Measurements from ENCODE around the gene CRTC3. TPM values are rescaled to one million over a fixed set of nuclear protein-coding genes. Genes with fewer than 3 reads are reported as not detected.
"Not testable (repeated sequence)": the region's sequence is repeated elsewhere in the genome, so short reads cannot be mapped to it uniquely, and the experiment has no call there.

The CRTC3 gene
- total and polyA plus RNA-seq, 4 donors = 12.9 to 82.2 (median 44.0) TPM

- Histone ChIP-seq H3K4me3 (ENCODE audit: low read length in 2 of 2) (no peak overlapping the region), H3K36me3 (ENCODE audit: control insufficient read depth in 1 of 2, insufficient read depth in 2 of 2, low read length in 1 of 2) (peaks cover 7 to 15% of the 10 kb centered on the region in 2 donors), H3K4me1 (ENCODE audit: control insufficient read depth in 1 of 2, insufficient read depth in 2 of 2, low read length in 2 of 2) (peaks cover 0 to 1% of the 10 kb centered on the region in 2 donors), H3K9me3 (ENCODE audit: control insufficient read depth, low read length) (no peaks in the 10 kb centered on the region), H3K27ac (ENCODE audit: low read depth in 1 of 2, low read length in 2 of 2) (no peak overlapping the region), H3K27me3 (ENCODE audit: control insufficient read depth in 1 of 2, insufficient read depth in 2 of 2, low read length in 1 of 2) (no peaks in the 10 kb centered on the region)
- no peak for DNase-seq
- 78 to 82% methylated on average over 2 of the region's 2 CpGs for WGBS, 2 donors
- ATAC-seq (ENCODE audit: low FRiP score) = no peak
- intact Hi-C loops (cut with DNase I) = no loop called here
Measured at GRCh38 chr15:90489944-90490343, 39.8 kb upstream of the CRTC3 start.

GRCh38 chr15:90493647-90494046, 36.1 kb upstream of the CRTC3 start:
- no peak overlapping the region for H3K27ac ChIP-seq (ENCODE audit: low read depth in 1 of 2, low read length in 2 of 2)
- no peak overlapping the region for H3K4me3 ChIP-seq (ENCODE audit: low read length in 2 of 2)
- intact Hi-C loops (cut with DNase I) = no loop called here
- H3K9me3 ChIP-seq (ENCODE audit: control insufficient read depth, low read length) = no peaks in the 10 kb centered on the region
- ATAC-seq (ENCODE audit: low FRiP score) = no peak
- peaks cover 3 to 16% of the 10 kb centered on the region in 2 donors for H3K36me3 ChIP-seq (ENCODE audit: control insufficient read depth in 1 of 2, insufficient read depth in 2 of 2, low read length in 1 of 2)
- no peak for DNase-seq
- H3K27me3 ChIP-seq (ENCODE audit: control insufficient read depth in 1 of 2, insufficient read depth in 2 of 2, low read length in 1 of 2) = no peaks in the 10 kb centered on the region
- H3K4me1 ChIP-seq (ENCODE audit: control insufficient read depth in 1 of 2, insufficient read depth in 2 of 2, low read length in 2 of 2) = peaks cover 0 to 1% of the 10 kb centered on the region in 2 donors

- H3K27ac ChIP-seq (ENCODE audit: low read depth in 1 of 2, low read length in 2 of 2) = no peak overlapping the region
- no peaks in the 10 kb centered on the region for H3K4me1 ChIP-seq (ENCODE audit: control insufficient read depth in 1 of 2, insufficient read depth in 2 of 2, low read length in 2 of 2)
- ATAC-seq (ENCODE audit: low FRiP score) (no peak), DNase-seq (no peak)
- no peaks in the 10 kb centered on the region for H3K9me3 ChIP-seq (ENCODE audit: control insufficient read depth, low read length)
- WGBS, 2 donors = 63 to 72% methylated on average over 3 of the region's 3 CpGs
- intact Hi-C loops (cut with DNase I) = no loop called here
- no peaks in the 10 kb centered on the region for H3K27me3 ChIP-seq (ENCODE audit: control insufficient read depth in 1 of 2, insufficient read depth in 2 of 2, low read length in 1 of 2)
- no peak overlapping the region for H3K4me3 ChIP-seq (ENCODE audit: low read length in 2 of 2)
- peaks cover 3 to 21% of the 10 kb centered on the region in 2 donors for H3K36me3 ChIP-seq (ENCODE audit: control insufficient read depth in 1 of 2, insufficient read depth in 2 of 2, low read length in 1 of 2)
Measured at GRCh38 chr15:90495067-90495466, 34.7 kb upstream of the CRTC3 start.

GRCh38 chr15:90496791-90497190, 32.9 kb upstream of the CRTC3 start:
- peaks cover 3 to 16% of the 10 kb centered on the region in 2 donors for H3K36me3 ChIP-seq (ENCODE audit: control insufficient read depth in 1 of 2, insufficient read depth in 2 of 2, low read length in 1 of 2)
- no peaks in the 10 kb centered on the region for H3K9me3 ChIP-seq (ENCODE audit: control insufficient read depth, low read length)
- H3K4me3 ChIP-seq (ENCODE audit: low read length in 2 of 2) = no peak overlapping the region
- no peaks in the 10 kb centered on the region for H3K4me1 ChIP-seq (ENCODE audit: control insufficient read depth in 1 of 2, insufficient read depth in 2 of 2, low read length in 2 of 2)
- 23% methylated on average over 3 of the region's 3 CpGs for WGBS, 2 donors
- DNase-seq = no peak
- intact Hi-C loops (cut with DNase I) = no loop called here
- H3K27ac ChIP-seq (ENCODE audit: low read depth in 1 of 2, low read length in 2 of 2) = no peak overlapping the region
- ATAC-seq (ENCODE audit: low FRiP score) = no peak
- no peaks in the 10 kb centered on the region for H3K27me3 ChIP-seq (ENCODE audit: control insufficient read depth in 1 of 2, insufficient read depth in 2 of 2, low read length in 1 of 2)

- Histone ChIP-seq H3K36me3 (ENCODE audit: control insufficient read depth in 1 of 2, insufficient read depth in 2 of 2, low read length in 1 of 2) (peaks cover 3 to 18% of the 10 kb centered on the region in 2 donors), H3K27ac (ENCODE audit: low read depth in 1 of 2, low read length in 2 of 2) (no peak overlapping the region), H3K27me3 (ENCODE audit: control insufficient read depth in 1 of 2, insufficient read depth in 2 of 2, low read length in 1 of 2) (no peaks in the 10 kb centered on the region), H3K4me3 (ENCODE audit: low read length in 2 of 2) (no peak overlapping the region), H3K4me1 (ENCODE audit: control insufficient read depth in 1 of 2, insufficient read depth in 2 of 2, low read length in 2 of 2) (no peaks in the 10 kb centered on the region), H3K9me3 (ENCODE audit: control insufficient read depth, low read length) (no peaks in the 10 kb centered on the region)
- 74 to 80% methylated on average over 3 of the region's 3 CpGs for WGBS, 2 donors
- no peak for ATAC-seq (ENCODE audit: low FRiP score)
- intact Hi-C loops (cut with DNase I) = no loop called here
- DNase-seq = no peak
Measured at GRCh38 chr15:90497376-90497775, 32.3 kb upstream of the CRTC3 start.

- Histone ChIP-seq H3K4me3 (ENCODE audit: low read length in 2 of 2) (no peak overlapping the region), H3K9me3 (ENCODE audit: control insufficient read depth, low read length) (no peaks in the 10 kb centered on the region), H3K27me3 (ENCODE audit: control insufficient read depth in 1 of 2, insufficient read depth in 2 of 2, low read length in 1 of 2) (no peaks in the 10 kb centered on the region), H3K36me3 (ENCODE audit: control insufficient read depth in 1 of 2, insufficient read depth in 2 of 2, low read length in 1 of 2) (peaks cover under 1 to 18% of the 10 kb centered on the region in 2 donors), H3K27ac (ENCODE audit: low read depth in 1 of 2, low read length in 2 of 2) (no peak overlapping the region), H3K4me1 (ENCODE audit: control insufficient read depth in 1 of 2, insufficient read depth in 2 of 2, low read length in 2 of 2) (no peaks in the 10 kb centered on the region)
- ATAC-seq (ENCODE audit: low FRiP score) = no peak
- 84 to 85% methylated on average over 6 of the region's 6 CpGs for WGBS, 2 donors
- DNase-seq = no peak
- intact Hi-C loops (cut with DNase I) = no loop called here
Measured at GRCh38 chr15:90497912-90498311, 31.8 kb upstream of the CRTC3 start.

GRCh38 chr15:90500171-90500570, 29.6 kb upstream of the CRTC3 start:
- no peak overlapping the region for H3K27ac ChIP-seq (ENCODE audit: low read depth in 1 of 2, low read length in 2 of 2)
- no peak for DNase-seq
- no peak overlapping the region for H3K4me3 ChIP-seq (ENCODE audit: low read length in 2 of 2)
- WGBS, 2 donors = 63 to 73% methylated on average over 2 of the region's 2 CpGs
- no peaks in the 10 kb centered on the region for H3K9me3 ChIP-seq (ENCODE audit: control insufficient read depth, low read length)
- H3K4me1 ChIP-seq (ENCODE audit: control insufficient read depth in 1 of 2, insufficient read depth in 2 of 2, low read length in 2 of 2) = no peaks in the 10 kb centered on the region
- ATAC-seq (ENCODE audit: low FRiP score) = no peak
- H3K27me3 ChIP-seq (ENCODE audit: control insufficient read depth in 1 of 2, insufficient read depth in 2 of 2, low read length in 1 of 2) = no peaks in the 10 kb centered on the region
- peaks cover 0 to 16% of the 10 kb centered on the region in 2 donors for H3K36me3 ChIP-seq (ENCODE audit: control insufficient read depth in 1 of 2, insufficient read depth in 2 of 2, low read length in 1 of 2)
- intact Hi-C loops (cut with DNase I) = no loop called here

- no peak overlapping the region for H3K4me3 ChIP-seq (ENCODE audit: low read length in 2 of 2)
- H3K27ac ChIP-seq (ENCODE audit: low read depth in 1 of 2, low read length in 2 of 2) = no peak overlapping the region
- DNase-seq (no peak), ATAC-seq (ENCODE audit: low FRiP score) (no peak)
- intact Hi-C loops (cut with DNase I) = no loop called here
- H3K36me3 ChIP-seq (ENCODE audit: control insufficient read depth in 1 of 2, insufficient read depth in 2 of 2, low read length in 1 of 2) = peaks cover 3 to 14% of the 10 kb centered on the region in 2 donors
- 68 to 81% methylated on average over 4 of the region's 4 CpGs for WGBS, 2 donors
- H3K27me3 ChIP-seq (ENCODE audit: control insufficient read depth in 1 of 2, insufficient read depth in 2 of 2, low read length in 1 of 2) = no peaks in the 10 kb centered on the region
- H3K4me1 ChIP-seq (ENCODE audit: control insufficient read depth in 1 of 2, insufficient read depth in 2 of 2, low read length in 2 of 2) = no peaks in the 10 kb centered on the region
- H3K9me3 ChIP-seq (ENCODE audit: control insufficient read depth, low read length) = no peaks in the 10 kb centered on the region
Measured at GRCh38 chr15:90501898-90502297, 27.8 kb upstream of the CRTC3 start.

- H3K27me3 ChIP-seq (ENCODE audit: control insufficient read depth in 1 of 2, insufficient read depth in 2 of 2, low read length in 1 of 2); intact Hi-C loops (cut with DNase I); H3K36me3 ChIP-seq (ENCODE audit: control insufficient read depth in 1 of 2, insufficient read depth in 2 of 2, low read length in 1 of 2); H3K9me3 ChIP-seq (ENCODE audit: control insufficient read depth, low read length); H3K4me1 ChIP-seq (ENCODE audit: control insufficient read depth in 1 of 2, insufficient read depth in 2 of 2, low read length in 2 of 2); ATAC-seq (ENCODE audit: low FRiP score); H3K27ac ChIP-seq (ENCODE audit: low read depth in 1 of 2, low read length in 2 of 2); H3K4me3 ChIP-seq (ENCODE audit: low read length in 2 of 2); DNase-seq: not testable (repeated sequence)
- 95 to 96% methylated on average over 26 to 29 of the region's 29 CpGs for WGBS, 2 donors
Measured at GRCh38 chr15:90510781-90511180, 18.9 kb upstream of the CRTC3 start.

Measured in aorta (tissue), 5 donors.